WTC11 (cell line): ENCODE data around the gene KLC4. TPM values are rescaled to one million over a fixed set of nuclear protein-coding genes. Genes with fewer than 3 reads are reported as not detected.

ENCODE experiments used
- ATAC-seq: fragments of 200-7000 bp; cut with Tn5 transposase; 2 replicates; pipeline ENCODE4 v1.10.0; 2021; ENCODE audit warnings: mild to moderate bottlenecking, moderate library complexity
- CTCF ChIA-PET: fragments of 300-600 bp; sonication (Branson Sonifier 250); formaldehyde crosslinking; loops from one replicate; lab custom pipeline; 2021; ENCODE audit warnings: antibody characterized with exemption; lab: Charles Lee
- POLR2A ChIA-PET: fragments of 350-600 bp; sonication (Branson Sonifier 250); formaldehyde crosslinking; loops from one replicate; lab custom pipeline; 2021; ENCODE audit warnings: antibody characterized with exemption; lab: Charles Lee
- DNase-seq: peaks from one replicate; pipeline ENCODE4 v3.0.0; 2021; ENCODE audit warnings: low spot score
- H3K27ac Mint-ChIP-seq: 2 replicates; pipeline ENCODE4 v1.8.0; 2021; ENCODE audit warnings: mixed read lengths
- H3K27me3 Mint-ChIP-seq: 2 replicates; pipeline ENCODE4 v1.8.0; 2021; ENCODE audit warnings: low read depth, mild to moderate bottlenecking, moderate library complexity, mixed read lengths
- H3K36me3 Mint-ChIP-seq: 2 replicates; pipeline ENCODE4 v1.8.0; 2021; ENCODE audit warnings: mixed read lengths
- H3K4me1 Mint-ChIP-seq: 2 replicates; pipeline ENCODE4 v1.8.0; 2022; ENCODE audit warnings: mixed read lengths
- H3K4me3 Mint-ChIP-seq: 2 replicates; pipeline ENCODE4 v1.8.0; 2021; ENCODE audit warnings: mild to moderate bottlenecking, moderate library complexity, mixed read lengths
- H3K9me3 Mint-ChIP-seq: 2 replicates; pipeline ENCODE4 v1.8.0; 2021; ENCODE audit warnings: mixed read lengths
- CBFB ChIP-seq: sonication (generic); formaldehyde crosslinking; IDR thresholded peaks from 2 replicates; pipeline ENCODE4 v1.8.1; 2022; ENCODE audit warnings: mild to moderate bottlenecking, low read depth, missing genetic modification reagents
- CREB1 ChIP-seq: sonication (generic); formaldehyde crosslinking; IDR thresholded peaks from 2 replicates; pipeline ENCODE4 v1.8.0; 2023; ENCODE audit warnings: mild to moderate bottlenecking, missing genetic modification reagents
- FOXK1 ChIP-seq: sonication (generic); formaldehyde crosslinking; IDR thresholded peaks from 2 replicates; pipeline ENCODE4 v1.8.0; 2022; ENCODE audit warnings: mild to moderate bottlenecking, moderate library complexity, missing genetic modification reagents
- FOXP1 ChIP-seq: sonication (generic); formaldehyde crosslinking; IDR thresholded peaks from 2 replicates; pipeline ENCODE4 v1.8.0; 2022; ENCODE audit warnings: missing genetic modification reagents, mild to moderate bottlenecking, moderate library complexity, borderline replicate concordance
- GRHL2 ChIP-seq: fragments of 250-450 bp; sonication (Bioruptor Pico); IDR thresholded peaks from 2 replicates; pipeline ENCODE4 v1.8.0; 2022; ENCODE audit warnings: mild to moderate bottlenecking, moderate library complexity; ENCODE audit not compliant: insufficient replicate concordance, severe bottlenecking
- JAZF1 ChIP-seq: fragments of 250-450 bp; sonication (Bioruptor Pico); IDR thresholded peaks from 2 replicates; pipeline ENCODE4 v1.9.0; 2021; ENCODE audit warnings: moderate library complexity, mild to moderate bottlenecking, inconsistent platforms
- NFATC4 ChIP-seq: fragments of 250-450 bp; sonication (Bioruptor Pico); IDR thresholded peaks from 2 replicates; pipeline ENCODE4 v1.9.0; 2021; ENCODE audit warnings: mild to moderate bottlenecking
- NFYB ChIP-seq: sonication (generic); formaldehyde crosslinking; conservative IDR thresholded peaks from 2 replicates; pipeline ENCODE4 v1.8.0; 2022; ENCODE audit warnings: low read depth, missing genetic modification reagents
- OVOL2 ChIP-seq: fragments of 250-450 bp; sonication (Bioruptor Pico); IDR thresholded peaks from 2 replicates; pipeline ENCODE4 v1.9.0; 2021; ENCODE audit warnings: mild to moderate bottlenecking, borderline replicate concordance
- RELA ChIP-seq: sonication (generic); formaldehyde crosslinking; IDR thresholded peaks from 2 replicates; pipeline ENCODE4 v1.8.1; 2022; ENCODE audit warnings: missing genetic modification reagents, mild to moderate bottlenecking, borderline replicate concordance
- SMAD3 ChIP-seq: sonication (generic); formaldehyde crosslinking; IDR thresholded peaks from 2 replicates; pipeline ENCODE4 v1.8.0; 2022; ENCODE audit warnings: missing genetic modification reagents, mild to moderate bottlenecking, borderline replicate concordance
- SOX15 ChIP-seq: fragments of 250-450 bp; sonication (Bioruptor Pico); IDR thresholded peaks from 2 replicates; pipeline ENCODE4 v1.9.0; 2021; ENCODE audit warnings: mild to moderate bottlenecking
- TP53 ChIP-seq: sonication (generic); formaldehyde crosslinking; IDR thresholded peaks from 2 replicates; pipeline ENCODE4 v1.8.1; 2023; ENCODE audit warnings: mild to moderate bottlenecking, missing genetic modification reagents
- ZNF317 ChIP-seq: sonication (generic); formaldehyde crosslinking; IDR thresholded peaks from 2 replicates; pipeline ENCODE4 v1.8.1; 2023; ENCODE audit warnings: low read depth, mild to moderate bottlenecking, moderate library complexity, missing genetic modification reagents, borderline replicate concordance
- total RNA-seq: library from RNA; stranded (reverse); gene quantifications from 3 replicates; pipeline ENCODE4 v1.2.3, GENCODE V29; 2021
- TF ChIP-seq, protein P1 (sequence below): sonication (generic); formaldehyde crosslinking; IDR thresholded peaks from 2 replicates; pipeline ENCODE4 v1.8.1; 2023; ENCODE audit warnings: mild to moderate bottlenecking, missing genetic modification reagents, moderate library complexity
- TF ChIP-seq, protein P2 (sequence below): sonication (generic); formaldehyde crosslinking; IDR thresholded peaks from 2 replicates; pipeline ENCODE4 v1.8.1; 2022; ENCODE audit warnings: mild to moderate bottlenecking, moderate library complexity, missing genetic modification reagents
- TF ChIP-seq, protein P3 (sequence below): sonication (generic); formaldehyde crosslinking; IDR thresholded peaks from 2 replicates; pipeline ENCODE4 v1.8.1; 2023; ENCODE audit warnings: mild to moderate bottlenecking, missing genetic modification reagents, borderline replicate concordance
- TF ChIP-seq, protein P4 (sequence below): sonication (generic); formaldehyde crosslinking; IDR thresholded peaks from 2 replicates; pipeline ENCODE4 v1.8.1; 2022; ENCODE audit warnings: missing genetic modification reagents, borderline replicate concordance
- TF ChIP-seq, protein P5 (sequence below): fragments of 250-450 bp; sonication (Bioruptor Pico); IDR thresholded peaks from 2 replicates; pipeline ENCODE4 v1.9.0; 2021; ENCODE audit warnings: moderate library complexity, mild to moderate bottlenecking, inconsistent platforms, borderline replicate concordance
- TF ChIP-seq, protein P6 (sequence below): sonication (generic); formaldehyde crosslinking; IDR thresholded peaks from 2 replicates; pipeline ENCODE4 v1.8.0; 2022; ENCODE audit warnings: mild to moderate bottlenecking, missing genetic modification reagents

KLC4 gene
- total RNA-seq, 1 experiment from 2014 or later, result 35.7 TPM

DNA sequence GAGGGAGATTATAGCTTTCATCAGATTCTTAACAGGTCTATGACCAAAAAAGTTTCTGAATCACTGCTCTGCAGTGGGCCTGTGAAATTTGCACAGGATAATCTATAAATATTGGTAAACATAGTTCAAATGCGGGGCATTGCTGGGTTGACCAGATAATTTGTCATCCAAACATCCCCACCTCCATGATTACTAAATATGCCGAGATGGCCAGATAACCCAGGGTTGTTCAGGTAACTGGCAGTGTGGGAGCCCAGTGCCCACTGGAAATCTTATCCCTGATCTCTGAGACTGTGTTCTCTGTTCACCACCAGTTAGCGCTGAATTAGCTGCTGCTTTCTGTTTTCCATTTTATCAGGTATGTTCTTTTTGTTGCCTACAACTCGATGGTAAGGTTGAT lies 38.1 kb downstream of the KLC4 start:
- DNase-seq (no peak), ATAC-seq (no peak)
- H3K27me3 Mint-ChIP-seq, result no peaks in the 10 kb centered on the region
- no peak overlapping the region for H3K4me3 Mint-ChIP-seq
- H3K9me3 Mint-ChIP-seq, result no peaks in the 10 kb centered on the region
- CTCF ChIA-PET, result interaction anchor here (1.3 to 2.0 kb wide), 2 partner anchors 15 to 46 kb away, joined by 4 to 11 read pairs; no protein-coding TSS in a partner anchor
- peaks cover 59% of the 10 kb centered on the region for H3K4me1 Mint-ChIP-seq
- POLR2A ChIA-PET, result interaction anchor here (1.1 to 2.0 kb wide), 3 partner anchors 21 to 43 kb away, joined by 3 to 10 read pairs (median 4); partner anchors contain the start of genes CUL7 and PTK7
- H3K36me3 Mint-ChIP-seq, result no peaks in the 10 kb centered on the region
- TF ChIP-seq RELA (CRISPR knock-in tag) (no peak), FOXK1 (CRISPR knock-in tag) (no peak), CBFB (CRISPR knock-in tag) (no peak), TP53 (CRISPR knock-in tag) (no peak), SOX15 (CRISPR knock-in tag) (no peak), OVOL2 (CRISPR knock-in tag) (no peak), FOXP1 (CRISPR knock-in tag) (no peak), NFYB (CRISPR knock-in tag) (no peak), GRHL2 (CRISPR knock-in tag) (no peak), SMAD3 (CRISPR knock-in tag) (no peak), CREB1 (CRISPR knock-in tag) (no peak), ZNF317 (CRISPR knock-in tag) (no peak), NFATC4 (CRISPR knock-in tag) (no peak), JAZF1 (no peak)
- TF ChIP-seq, protein P1, sequence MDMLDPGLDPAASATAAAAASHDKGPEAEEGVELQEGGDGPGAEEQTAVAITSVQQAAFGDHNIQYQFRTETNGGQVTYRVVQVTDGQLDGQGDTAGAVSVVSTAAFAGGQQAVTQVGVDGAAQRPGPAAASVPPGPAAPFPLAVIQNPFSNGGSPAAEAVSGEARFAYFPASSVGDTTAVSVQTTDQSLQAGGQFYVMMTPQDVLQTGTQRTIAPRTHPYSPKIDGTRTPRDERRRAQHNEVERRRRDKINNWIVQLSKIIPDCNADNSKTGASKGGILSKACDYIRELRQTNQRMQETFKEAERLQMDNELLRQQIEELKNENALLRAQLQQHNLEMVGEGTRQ (CRISPR knock-in tag), result no peak
- TF ChIP-seq, protein P2, sequence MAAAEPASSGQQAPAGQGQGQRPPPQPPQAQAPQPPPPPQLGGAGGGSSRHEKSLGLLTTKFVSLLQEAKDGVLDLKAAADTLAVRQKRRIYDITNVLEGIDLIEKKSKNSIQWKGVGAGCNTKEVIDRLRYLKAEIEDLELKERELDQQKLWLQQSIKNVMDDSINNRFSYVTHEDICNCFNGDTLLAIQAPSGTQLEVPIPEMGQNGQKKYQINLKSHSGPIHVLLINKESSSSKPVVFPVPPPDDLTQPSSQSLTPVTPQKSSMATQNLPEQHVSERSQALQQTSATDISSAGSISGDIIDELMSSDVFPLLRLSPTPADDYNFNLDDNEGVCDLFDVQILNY (CRISPR knock-in tag), result no peak
- TF ChIP-seq, protein P3, sequence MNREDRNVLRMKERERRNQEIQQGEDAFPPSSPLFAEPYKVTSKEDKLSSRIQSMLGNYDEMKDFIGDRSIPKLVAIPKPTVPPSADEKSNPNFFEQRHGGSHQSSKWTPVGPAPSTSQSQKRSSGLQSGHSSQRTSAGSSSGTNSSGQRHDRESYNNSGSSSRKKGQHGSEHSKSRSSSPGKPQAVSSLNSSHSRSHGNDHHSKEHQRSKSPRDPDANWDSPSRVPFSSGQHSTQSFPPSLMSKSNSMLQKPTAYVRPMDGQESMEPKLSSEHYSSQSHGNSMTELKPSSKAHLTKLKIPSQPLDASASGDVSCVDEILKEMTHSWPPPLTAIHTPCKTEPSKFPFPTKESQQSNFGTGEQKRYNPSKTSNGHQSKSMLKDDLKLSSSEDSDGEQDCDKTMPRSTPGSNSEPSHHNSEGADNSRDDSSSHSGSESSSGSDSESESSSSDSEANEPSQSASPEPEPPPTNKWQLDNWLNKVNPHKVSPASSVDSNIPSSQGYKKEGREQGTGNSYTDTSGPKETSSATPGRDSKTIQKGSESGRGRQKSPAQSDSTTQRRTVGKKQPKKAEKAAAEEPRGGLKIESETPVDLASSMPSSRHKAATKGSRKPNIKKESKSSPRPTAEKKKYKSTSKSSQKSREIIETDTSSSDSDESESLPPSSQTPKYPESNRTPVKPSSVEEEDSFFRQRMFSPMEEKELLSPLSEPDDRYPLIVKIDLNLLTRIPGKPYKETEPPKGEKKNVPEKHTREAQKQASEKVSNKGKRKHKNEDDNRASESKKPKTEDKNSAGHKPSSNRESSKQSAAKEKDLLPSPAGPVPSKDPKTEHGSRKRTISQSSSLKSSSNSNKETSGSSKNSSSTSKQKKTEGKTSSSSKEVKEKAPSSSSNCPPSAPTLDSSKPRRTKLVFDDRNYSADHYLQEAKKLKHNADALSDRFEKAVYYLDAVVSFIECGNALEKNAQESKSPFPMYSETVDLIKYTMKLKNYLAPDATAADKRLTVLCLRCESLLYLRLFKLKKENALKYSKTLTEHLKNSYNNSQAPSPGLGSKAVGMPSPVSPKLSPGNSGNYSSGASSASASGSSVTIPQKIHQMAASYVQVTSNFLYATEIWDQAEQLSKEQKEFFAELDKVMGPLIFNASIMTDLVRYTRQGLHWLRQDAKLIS (CRISPR knock-in tag), result no peak
- TF ChIP-seq, protein P4, sequence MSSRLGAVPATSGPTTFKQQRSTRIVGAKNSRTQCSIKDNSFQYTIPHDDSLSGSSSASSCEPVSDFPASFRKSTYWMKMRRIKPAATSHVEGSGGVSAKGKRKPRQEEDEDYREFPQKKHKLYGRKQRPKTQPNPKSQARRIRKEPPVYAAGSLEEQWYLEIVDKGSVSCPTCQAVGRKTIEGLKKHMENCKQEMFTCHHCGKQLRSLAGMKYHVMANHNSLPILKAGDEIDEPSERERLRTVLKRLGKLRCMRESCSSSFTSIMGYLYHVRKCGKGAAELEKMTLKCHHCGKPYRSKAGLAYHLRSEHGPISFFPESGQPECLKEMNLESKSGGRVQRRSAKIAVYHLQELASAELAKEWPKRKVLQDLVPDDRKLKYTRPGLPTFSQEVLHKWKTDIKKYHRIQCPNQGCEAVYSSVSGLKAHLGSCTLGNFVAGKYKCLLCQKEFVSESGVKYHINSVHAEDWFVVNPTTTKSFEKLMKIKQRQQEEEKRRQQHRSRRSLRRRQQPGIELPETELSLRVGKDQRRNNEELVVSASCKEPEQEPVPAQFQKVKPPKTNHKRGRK (CRISPR knock-in tag), result no peak
- TF ChIP-seq, protein P5, sequence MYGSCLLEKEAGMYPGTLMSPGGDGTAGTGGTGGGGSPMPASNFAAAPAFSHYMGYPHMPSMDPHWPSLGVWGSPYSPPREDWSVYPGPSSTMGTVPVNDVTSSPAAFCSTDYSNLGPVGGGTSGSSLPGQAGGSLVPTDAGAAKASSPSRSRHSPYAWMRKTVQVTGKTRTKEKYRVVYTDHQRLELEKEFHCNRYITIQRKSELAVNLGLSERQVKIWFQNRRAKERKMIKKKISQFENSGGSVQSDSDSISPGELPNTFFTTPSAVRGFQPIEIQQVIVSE, result no peak
- TF ChIP-seq, protein P6, sequence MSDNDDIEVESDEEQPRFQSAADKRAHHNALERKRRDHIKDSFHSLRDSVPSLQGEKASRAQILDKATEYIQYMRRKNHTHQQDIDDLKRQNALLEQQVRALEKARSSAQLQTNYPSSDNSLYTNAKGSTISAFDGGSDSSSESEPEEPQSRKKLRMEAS (CRISPR knock-in tag), result no peak
- H3K27ac Mint-ChIP-seq, result peak overlapping the region; percentile 97
